HG03469 (cell line): ENCODE results near the gene LRRC10B.

Experiments used
- ATAC-seq: cut with Tn5 transposase; IDR thresholded peaks from one replicate; pipeline ENCODE4 v1.9.1; 2021; ENCODE audit warnings: mild to moderate bottlenecking, moderate library complexity, moderate number of reproducible peaks; ENCODE audit not compliant: unreplicated experiment

The LRRC10B gene

DNA sequence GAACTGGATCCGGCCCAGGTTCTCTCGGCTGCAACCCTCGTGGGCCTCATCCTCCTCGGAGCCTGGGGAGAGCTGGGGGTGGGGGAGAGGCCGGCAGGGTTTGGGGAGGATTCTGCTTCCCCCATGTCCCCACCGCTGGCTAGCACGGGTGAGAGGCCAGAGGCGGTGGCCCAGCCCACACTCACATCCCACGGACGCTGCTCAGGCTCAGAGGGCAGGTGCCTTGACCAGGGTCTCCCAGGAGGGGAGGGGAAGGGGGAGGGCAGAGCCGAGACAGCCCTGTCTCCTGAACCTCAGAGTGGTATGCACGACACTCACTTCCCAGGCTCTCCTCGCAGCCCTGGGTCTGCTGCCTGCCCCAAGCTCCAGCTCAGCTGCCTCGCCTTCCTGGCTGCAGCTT, 19.6 kb downstream of the LRRC10B start:
- no peak for ATAC-seq

DNA sequence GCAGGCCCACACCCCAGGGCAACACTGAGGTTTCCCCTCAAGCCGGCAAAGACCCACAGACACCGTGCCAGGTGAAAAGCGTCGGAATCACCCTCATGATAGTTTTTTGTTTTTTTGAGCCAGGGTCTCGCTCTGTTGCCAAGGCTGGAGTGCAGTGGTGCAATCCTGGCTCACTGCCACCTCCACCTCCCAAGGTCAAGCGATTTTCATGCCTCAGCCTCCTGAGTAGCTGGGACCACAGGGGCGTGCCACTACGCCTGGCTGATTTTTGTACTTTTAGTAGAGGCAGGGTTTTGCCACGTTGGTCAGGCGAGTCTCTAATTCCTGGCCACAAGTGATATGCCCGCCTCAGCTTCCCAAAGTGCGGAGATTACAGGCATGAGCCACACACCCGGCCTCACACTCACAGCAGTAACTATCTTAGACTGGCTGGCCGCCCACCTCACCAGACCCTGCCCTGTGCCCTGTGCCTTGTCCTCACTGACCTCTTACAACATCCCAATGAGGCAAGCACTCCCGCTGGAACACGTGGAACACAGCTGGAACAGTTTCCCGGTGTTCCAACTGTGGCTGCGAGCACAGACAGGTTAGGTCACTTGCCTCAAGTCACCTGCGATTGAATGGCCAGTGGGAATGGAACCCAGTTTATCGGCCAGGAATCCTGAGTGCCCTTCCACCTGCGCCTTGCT, 21.1 kb downstream of the LRRC10B start:
- ATAC-seq: no peak

DNA sequence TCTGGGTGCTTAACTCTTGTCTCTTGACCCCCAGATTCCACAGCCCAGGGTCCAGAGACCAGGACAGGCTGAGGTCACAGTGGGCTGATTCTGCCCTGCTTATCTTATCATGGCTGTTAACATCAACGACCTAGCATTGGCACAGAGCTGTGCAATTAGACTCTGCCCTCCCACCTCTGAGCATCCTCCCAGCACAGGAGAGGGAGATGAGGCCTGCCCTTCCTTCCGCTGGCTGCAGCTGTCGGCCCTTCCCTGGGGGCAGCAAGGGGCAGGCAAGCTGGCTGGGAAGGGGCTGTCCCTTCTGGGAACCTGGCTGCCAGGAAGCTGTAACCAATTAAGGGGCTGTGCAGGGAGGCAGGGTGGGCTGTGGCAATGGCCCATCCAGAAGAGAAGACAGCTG, 22.5 kb downstream of the LRRC10B start:
- ATAC-seq: no peak

DNA sequence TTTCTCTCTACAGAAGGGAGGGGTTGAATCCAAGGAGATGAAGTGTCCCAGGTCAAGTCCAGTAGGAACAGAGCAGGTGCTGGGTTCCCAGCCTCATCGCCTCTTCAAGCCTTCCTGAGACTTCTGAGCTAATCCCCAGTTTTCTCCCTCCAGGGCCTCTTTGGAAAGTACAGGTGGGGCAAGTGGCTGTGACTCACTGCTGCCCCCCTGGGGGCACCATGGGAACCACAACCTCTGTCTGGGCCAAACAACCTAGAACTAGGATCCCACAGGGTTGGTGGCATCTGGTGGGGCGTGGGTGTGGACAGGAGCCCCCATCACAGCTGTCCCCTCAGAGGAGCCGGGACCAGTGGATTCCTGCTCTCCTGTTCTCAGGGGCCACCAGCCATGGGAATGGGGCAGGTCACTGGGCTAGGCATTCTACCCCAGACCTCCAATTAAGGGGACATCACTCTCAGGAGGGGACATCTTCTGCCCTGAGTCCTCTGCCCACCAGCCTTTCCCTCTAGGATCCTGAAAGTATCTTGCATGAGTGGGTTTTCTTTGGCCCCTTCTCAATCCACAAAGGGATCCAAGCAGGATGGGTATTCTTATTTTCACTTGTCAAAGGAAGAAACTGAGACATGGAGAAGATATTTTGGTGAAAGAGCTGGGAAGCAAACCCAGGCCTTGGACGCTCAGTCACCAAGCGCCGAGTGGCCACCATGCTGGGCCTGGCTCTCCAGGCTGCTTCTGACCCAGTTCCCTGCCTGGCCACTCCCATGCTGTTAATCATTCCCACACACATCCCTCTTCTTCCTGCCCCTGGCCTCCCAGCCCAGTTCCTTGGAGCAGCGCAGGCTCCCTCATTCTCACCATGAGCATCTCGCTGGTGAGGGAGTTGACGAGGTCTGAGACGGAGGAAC, 23.8 kb downstream of the LRRC10B start:
- no peak for ATAC-seq

DNA sequence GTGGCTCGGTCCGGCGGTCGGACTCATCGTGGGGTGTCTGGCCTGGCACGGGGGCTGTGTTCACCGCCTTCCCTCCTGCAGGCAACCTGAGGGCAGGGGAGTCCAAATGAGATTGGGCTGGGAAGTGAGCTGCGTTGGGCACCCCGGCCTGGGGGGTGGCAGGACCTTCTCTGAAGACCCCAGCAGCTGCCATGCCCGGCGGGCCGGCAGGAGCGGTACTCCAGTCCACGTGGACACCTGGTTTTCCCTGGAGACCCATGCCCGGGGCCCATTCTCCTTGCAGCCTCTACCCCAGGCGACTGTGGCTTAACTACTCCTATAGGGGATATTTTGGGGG, 24.5 kb downstream of the LRRC10B start:
- ATAC-seq: no peak

DNA sequence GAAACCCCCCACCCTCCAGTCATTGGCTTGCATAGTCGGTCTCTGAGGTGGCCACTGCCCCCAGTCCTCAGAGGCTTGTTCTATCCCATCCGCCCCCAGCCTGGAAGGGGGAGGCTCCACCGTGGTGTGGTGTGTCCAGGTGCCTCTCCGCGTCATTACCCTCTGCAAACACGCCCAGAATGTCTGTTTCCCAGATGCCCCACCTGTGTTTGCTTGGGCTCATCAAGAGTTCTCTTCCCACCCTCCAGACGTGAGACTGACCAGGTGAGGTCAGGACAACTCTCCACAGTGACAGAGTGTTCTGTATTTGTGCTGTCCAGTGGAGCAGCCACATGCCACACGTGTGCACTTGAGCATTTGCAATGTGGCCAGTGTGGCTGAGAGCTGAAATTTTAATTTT, 24.9 kb downstream of the LRRC10B start:
- no peak for ATAC-seq

DNA sequence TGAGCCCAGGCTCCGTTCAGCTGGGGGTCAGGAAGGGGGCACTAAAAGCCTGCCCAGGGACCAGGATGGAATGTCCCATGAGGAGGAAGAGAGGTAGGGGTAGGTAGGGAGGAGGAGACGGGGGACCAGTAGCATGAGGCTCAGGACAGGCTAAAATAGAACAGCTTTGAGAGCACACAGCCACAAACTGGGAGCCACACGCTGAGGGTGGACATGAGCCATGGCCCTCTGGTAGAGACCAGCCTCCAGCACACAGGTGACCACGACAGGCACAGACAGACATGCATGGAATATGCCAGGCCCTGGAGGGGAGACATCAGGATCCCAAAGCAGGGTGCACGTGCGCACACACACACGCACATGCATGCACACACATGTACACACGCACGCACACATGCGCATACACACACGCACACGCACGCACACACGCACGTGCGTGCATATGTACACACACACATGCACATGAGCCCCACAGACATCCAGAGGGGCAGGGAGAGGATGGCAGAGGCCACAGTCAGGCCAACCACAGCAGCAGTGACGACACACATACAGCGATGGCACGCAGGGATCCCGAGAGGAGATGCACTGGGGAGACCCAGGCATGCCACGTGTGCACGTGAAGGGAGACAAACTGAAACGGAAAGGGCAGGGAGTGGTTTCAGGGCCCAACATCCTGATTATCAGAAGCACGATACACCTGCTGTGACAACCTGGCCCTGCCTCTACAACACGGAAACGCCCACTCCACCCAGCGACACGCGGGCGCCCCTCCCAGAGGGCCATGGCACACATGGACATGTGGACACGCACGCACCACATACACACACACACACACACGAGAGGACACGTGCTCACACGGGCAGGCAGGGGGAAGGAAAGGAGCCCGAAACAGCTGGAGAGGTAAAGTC, 25.7 kb downstream of the LRRC10B start:
- no peak for ATAC-seq

DNA sequence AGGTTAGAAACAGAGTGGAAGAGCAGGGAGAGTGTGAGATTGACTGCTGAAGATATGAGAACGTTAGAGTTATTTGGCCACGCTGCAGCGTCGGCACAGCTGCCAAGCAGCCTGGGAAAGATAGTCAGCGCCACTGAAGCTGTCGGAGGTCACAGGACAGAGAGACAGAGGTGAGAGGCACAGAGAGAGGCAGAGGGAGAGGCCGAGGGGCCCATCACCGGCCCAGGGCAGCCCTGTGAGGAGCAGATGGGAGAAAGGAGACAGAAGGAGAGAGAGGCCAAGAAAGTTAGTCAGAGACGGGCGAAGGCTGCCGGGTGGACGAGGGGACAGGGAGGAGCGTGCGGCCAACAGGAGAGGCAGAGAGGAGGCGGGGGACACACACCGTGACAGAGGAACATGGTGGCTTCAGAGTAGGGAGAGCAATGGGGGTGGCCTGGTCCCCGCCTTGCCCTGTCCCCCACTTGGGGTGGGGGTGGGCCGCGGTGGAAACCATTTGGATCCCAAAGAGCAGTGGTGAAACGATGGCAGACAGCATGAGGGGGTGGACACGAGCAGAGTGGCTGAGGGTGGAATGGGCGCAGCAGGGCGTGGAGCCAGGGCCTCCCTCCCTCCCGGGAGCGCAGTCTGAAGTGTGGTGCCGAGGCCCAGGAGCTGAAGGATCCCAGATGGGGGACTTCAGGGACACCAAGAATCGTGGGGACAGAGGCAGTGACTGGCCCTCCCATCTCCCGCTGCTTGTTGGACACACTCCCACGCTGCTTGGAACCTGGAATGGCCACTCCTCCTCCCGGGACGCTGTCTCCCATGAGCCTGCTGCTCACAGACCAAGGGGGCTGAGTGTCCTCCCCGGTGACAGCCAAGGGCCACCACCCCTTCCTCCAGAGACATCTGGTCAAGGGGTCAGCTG, 26.6 kb downstream of the LRRC10B start:
- ATAC-seq: no peak

DNA sequence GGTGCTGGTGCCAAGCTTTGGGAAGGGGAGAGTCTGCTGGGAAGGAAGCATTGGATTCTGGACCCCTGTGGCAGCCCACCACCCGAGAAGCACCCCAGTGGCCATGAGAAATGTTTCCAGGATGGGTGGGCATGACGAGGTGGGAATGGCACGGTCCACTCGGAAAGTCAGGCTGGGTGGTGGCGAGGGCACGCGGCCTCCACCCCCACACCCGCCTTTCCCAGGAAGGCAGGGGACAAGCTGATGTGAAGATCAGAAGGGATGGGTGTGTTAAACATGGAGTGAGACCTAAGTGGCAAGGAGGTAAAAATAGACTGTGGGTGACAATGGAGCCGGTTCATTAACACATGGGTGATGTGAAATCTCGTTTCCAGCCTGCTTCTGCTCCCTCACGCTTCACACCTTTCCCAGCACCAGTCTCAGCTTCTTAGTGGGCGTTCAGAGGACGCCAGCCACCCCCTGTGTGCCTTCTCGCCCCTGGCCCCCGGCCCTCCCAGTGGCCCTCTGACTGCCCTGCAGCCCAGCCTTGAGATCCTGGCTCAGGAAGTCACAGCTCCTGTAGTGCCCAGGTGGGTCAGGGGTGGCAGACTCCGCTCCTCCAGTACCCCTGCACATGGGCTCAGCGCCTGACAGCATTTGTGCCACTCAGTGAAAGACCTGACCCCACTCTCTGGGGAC, 27.6 kb downstream of the LRRC10B start:
- ATAC-seq: no peak

DNA sequence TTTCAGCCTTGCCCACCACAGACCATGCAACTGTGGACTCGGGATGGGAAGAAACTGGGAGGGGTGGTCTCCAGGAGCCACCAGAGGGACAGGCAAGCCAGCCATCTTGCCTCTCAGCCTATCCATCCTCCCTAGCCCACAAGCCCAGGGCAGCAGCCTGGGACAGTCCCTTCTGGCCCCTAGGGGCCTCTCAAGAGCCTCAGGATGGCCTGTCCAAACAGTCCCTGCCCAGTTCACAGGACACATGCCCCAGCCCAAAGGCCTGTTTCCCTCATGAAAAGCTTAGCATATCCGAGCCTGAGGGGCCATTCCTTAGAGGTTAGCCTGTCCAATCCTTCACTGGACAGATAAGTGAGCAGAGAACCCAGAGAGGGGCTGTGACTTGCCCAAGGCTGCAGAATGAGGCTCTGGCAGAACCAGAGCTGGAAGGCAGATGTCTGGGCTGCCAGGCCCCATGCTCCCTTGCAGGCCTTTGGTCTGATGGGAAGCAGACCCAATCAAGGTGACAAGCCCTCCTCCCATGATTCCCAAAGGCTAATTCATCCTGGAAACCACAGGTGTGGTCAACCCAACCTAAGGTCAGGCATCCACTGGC, 28.2 kb downstream of the LRRC10B start:
- ATAC-seq: no peak

DNA sequence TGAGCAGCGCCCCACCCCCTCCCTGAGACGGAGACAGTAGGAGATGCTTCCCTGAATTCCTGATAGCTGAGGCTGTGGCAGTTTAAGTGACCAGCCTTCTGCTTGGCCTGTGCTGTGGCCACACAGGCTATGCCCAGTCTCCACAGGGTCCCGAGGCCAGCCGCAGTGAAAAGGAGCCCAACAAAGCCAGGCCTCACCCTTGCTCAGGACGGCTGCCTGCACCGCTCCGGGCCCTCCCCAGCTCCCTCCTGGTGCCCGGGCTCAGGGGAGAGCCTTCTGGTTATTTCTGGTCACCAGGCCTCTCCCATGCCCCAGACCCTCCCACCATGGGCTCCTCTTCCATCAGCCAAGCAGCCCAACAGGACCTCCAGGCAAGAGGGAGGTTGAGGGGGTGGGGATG, 28.8 kb downstream of the LRRC10B start:
- no peak for ATAC-seq

DNA sequence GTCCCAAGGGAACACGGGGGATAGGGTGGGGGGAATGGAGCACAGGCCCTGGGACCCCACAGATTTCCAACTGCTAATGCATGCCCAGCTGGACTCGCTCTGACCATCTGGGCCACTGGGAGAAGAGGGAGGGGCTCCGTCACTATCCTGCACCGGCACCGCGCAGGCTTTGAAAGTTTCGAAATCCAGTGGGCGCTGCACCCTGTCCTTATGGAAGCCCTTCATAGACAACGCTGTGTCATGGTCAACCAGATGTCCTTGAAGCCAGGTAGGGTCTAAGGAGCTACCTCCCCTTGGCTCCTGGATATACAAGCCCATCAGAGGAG, 30.1 kb downstream of the LRRC10B start:
- ATAC-seq: no peak

DNA sequence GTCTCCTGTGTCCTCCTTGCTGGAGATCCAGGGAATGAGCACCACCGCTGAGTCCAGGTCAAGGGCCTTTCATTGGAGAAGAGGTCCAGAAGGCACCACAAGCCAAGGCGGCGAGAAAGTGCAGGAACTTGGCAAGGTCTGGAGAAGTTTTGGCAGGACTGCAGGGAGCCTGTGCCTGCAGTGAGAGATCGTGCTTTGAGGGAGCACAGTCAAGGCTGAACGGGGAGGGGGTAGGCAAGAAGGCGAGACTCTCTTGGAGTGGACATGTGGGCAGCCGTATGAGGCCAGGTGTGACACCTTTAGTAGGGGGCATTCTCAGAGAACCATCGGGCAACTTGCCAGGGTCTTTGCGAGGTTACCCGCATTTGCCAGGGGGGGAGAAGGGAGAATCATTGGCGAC, 30.5 kb downstream of the LRRC10B start:
- no peak for ATAC-seq

DNA sequence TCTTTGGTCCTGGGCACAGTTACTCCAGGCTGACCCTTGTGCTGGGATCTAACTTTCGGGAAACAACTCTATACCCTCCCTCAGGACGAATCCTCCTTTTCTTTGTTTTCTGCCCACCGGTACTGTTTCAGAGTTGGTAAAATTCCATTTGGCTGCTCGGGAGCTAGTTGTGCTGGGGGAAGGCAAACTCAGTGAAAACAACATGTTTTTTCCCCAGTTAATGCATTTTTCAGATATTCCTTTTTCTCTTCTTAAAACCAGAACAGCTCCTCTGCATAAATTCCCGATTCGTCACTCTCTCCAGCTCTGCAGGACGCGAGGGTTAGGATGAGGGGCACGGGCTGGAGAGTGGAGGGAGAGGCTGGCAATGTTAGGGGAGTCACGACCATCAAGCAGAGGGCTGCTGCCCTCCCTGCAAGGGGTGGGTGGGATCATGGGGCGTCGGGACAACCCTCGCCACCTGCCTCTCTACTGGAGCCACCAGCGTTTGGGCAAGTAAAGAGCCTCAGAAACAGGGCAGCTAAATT, 31.3 kb downstream of the LRRC10B start:
- ATAC-seq: no peak

DNA sequence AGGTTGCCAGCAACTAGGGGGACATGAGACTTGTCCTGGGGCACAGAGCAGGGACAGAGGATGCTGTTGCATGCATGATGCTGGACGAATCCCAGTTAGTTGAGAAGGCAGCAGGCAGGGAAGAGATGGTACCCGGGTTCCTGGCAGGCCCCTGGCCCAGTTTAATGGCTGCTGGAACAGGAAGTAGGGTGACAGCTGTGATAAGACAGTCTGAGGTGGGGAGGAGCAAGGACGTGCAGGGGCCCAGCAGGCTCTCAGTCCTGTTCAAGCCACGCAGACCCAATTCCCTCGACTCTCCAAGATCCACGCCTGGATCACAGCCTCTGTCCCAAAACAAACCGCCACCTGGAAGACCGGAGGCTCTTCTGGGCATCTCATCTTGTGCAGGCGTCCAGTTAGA, 32.0 kb downstream of the LRRC10B start:
- ATAC-seq: no peak

DNA sequence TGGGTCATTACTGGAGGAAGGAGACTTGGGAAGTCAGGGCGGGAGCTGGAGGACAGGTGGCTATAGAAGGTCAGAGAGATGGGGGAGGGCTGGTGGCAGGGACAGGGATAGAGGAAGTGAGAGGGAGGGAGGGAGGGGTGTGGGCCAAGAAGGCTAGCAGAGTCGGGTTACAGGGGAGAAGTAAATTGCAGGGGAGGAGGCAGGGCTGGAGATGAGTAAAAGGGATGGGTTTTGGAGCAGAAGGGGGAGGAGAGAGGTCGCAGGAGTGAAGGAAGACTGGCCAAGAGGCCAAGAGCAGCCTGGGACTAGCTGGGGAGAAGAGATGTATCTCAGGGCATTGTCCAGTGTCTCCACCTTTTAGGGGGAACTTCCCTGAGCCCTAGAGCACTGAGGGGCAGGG, 33.0 kb downstream of the LRRC10B start:
- no peak for ATAC-seq

DNA sequence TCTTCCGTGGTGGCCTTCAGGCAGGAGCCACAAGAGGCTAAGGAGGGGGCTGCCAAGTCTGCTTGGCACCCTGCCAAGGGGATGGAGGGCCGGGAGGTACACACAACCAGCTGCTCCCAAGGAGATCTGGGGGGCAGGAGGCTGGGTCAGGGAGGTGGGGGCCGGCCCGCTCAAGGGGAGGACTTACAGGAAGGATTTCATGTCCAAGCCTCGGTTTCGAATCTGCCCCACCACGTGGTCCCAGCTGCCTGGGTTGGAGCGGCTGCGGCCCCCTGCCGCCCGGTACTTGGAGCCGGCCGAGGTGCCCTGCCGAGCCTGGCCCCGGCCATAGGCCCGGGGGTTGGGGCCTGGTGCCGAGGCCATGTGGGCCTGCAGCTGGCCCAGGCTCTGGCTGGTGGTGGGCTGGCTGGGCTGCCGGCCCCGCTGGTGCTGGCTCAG, 33.5 kb downstream of the LRRC10B start:
- ATAC-seq: no peak

DNA sequence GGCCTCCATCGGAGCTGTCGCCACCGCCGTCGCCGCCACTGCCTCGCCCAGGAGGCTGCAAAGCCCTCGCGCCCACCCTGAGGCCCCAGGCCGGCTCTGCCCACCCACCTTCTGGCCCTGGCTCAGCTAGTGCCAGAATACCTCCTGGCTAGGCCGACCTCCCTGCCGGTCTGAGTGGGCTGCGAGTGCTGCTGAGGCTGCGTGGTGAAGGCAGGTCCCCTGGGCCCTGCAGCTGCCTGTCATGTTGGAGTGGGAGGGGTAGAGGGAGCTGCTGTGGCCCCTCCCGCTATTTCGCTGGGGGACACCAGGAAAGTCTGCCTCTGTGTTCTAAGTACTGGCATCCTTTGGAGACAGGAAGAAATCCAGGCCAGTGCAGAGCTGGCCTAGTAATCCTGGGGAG, 34.2 kb downstream of the LRRC10B start:
- no peak for ATAC-seq

DNA sequence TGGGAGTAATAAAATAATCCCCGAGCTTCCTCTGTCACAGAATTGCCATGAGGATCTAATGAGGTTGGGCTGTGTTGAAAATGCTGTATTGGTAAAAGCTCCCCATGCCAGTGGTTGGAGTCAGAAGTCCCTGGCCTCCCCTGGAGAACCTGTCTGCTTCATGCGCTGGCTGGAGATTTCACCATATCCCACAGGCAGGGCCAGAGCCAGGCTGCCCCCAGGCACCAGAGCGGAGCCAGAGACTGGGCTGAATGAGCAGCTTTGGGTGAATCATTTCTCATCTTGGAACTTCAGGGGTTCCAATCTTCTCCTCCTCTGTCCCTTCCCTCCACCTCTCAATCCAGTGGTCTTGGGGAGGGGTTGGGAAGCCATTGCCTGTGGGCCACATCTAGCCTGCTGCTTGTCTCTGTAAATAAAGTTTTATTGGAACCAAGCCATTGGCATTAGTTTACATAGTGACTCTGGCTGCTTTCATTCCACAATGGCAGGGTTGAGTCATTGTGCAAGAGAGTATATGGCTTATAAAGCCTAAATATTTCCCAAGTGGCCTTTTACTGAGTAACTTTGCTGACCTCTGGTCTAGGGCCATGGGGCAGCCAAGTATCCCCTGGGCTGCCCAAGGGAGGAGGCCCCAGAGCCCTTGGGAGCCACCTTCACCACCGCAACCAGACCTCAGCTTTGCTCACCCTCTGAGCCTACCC, 35.2 kb downstream of the LRRC10B start:
- no peak for ATAC-seq
